HG03520 (cell line): ENCODE measurements around the gene HNF1B.

Source experiments
- ATAC-seq: cut with Tn5 transposase; IDR thresholded peaks from one replicate; pipeline ENCODE4 v1.9.1; 2021; ENCODE audit warnings: mild to moderate bottlenecking, moderate library complexity; ENCODE audit not compliant: unreplicated experiment

Gene HNF1B

GRCh38 chr17:37762666-37763065 is 17.8 kb upstream of the HNF1B start:
- ATAC-seq: no peak

- ATAC-seq: no peak
Measured at GRCh38 chr17:37761961-37762360, 17.1 kb upstream of the HNF1B start.

GRCh38 chr17:37761059-37761458 is 16.2 kb upstream of the HNF1B start:
- no peak for ATAC-seq

- no peak for ATAC-seq
Measured at GRCh38 chr17:37759014-37759637, 14.3 kb upstream of the HNF1B start.

GRCh38 chr17:37756051-37756450 is 11.2 kb upstream of the HNF1B start:
- ATAC-seq: no peak

GRCh38 chr17:37755455-37755854 is 10.6 kb upstream of the HNF1B start:
- ATAC-seq: no peak

GRCh38 chr17:37754363-37754762 is 9.5 kb upstream of the HNF1B start:
- no peak for ATAC-seq

- ATAC-seq: no peak
Measured at GRCh38 chr17:37752482-37752881, 7.6 kb upstream of the HNF1B start.

- no peak for ATAC-seq
Measured at GRCh38 chr17:37750768-37751475, 6.1 kb upstream of the HNF1B start.

GRCh38 chr17:37750292-37750691 is 5.4 kb upstream of the HNF1B start:
- ATAC-seq: no peak

GRCh38 chr17:37747222-37747621 is 2.4 kb upstream of the HNF1B start:
- no peak for ATAC-seq

GRCh38 chr17:37746617-37747016 is 1.8 kb upstream of the HNF1B start:
- ATAC-seq: no peak

- no peak for ATAC-seq
Measured at GRCh38 chr17:37745801-37746426, 1.1 kb upstream of the HNF1B start.

- no peak for ATAC-seq
Measured at GRCh38 chr17:37744633-37744927, 279 bp downstream of the HNF1B start.

GRCh38 chr17:37743875-37744632 is 805 bp downstream of the HNF1B start:
- ATAC-seq: no peak

GRCh38 chr17:37743612-37743874 is 1.3 kb downstream of the HNF1B start:
- no peak for ATAC-seq

GRCh38 chr17:37742762-37743611 is 1.9 kb downstream of the HNF1B start:
- no peak for ATAC-seq

- no peak for ATAC-seq
Measured at GRCh38 chr17:37742116-37742761, 2.6 kb downstream of the HNF1B start.

GRCh38 chr17:37741341-37742115 is 3.3 kb downstream of the HNF1B start:
- ATAC-seq: no peak

GRCh38 chr17:37740915-37741314 is 3.9 kb downstream of the HNF1B start:
- no peak for ATAC-seq
